ENCODE measurements around the gene IQSEC3. TPM values are rescaled to one million over a fixed set of nuclear protein-coding genes. Genes with fewer than 3 reads are reported as not detected.
"Not testable (repeated sequence)": the region's sequence is repeated elsewhere in the genome, so short reads cannot be mapped to it uniquely, and the experiment has no call there.

Gene IQSEC3
- total and polyA plus RNA-seq, 2 donors from 2014 or later, result 1.4 to 6.9 TPM

DNA sequence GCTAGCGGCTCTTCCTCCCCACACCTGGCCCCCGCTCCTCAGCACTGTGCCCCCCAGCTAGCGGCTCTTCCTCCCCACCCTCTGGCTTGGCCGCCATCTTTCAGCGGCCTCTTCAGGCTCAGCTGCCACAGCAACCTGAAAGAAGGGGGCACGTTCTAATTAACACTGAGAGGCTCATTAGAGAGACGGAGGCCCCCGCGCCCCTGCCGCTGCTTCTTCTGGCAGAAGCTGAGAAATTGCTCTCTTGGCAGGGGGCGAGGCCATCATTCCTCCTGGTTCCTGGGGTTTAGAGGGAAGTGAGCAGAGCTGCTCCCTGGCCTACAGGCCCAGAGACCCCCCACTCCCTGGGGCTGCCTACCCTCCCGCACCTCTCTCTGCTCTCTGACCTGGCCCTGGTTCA is 64.4 kb downstream of the IQSEC3 start:
- TF ChIP-seq, protein P1, sequence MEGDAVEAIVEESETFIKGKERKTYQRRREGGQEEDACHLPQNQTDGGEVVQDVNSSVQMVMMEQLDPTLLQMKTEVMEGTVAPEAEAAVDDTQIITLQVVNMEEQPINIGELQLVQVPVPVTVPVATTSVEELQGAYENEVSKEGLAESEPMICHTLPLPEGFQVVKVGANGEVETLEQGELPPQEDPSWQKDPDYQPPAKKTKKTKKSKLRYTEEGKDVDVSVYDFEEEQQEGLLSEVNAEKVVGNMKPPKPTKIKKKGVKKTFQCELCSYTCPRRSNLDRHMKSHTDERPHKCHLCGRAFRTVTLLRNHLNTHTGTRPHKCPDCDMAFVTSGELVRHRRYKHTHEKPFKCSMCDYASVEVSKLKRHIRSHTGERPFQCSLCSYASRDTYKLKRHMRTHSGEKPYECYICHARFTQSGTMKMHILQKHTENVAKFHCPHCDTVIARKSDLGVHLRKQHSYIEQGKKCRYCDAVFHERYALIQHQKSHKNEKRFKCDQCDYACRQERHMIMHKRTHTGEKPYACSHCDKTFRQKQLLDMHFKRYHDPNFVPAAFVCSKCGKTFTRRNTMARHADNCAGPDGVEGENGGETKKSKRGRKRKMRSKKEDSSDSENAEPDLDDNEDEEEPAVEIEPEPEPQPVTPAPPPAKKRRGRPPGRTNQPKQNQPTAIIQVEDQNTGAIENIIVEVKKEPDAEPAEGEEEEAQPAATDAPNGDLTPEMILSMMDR (IDR thresholded peaks at IDR 0.05; ENCODE audit: borderline replicate concordance, extremely low read depth, insufficient read depth), result no peak
- no peaks in the 10 kb centered on the region for H3K27me3 ChIP-seq (ENCODE audit: control insufficient read depth, insufficient read depth, low read length)
- no peaks in the 10 kb centered on the region for H3K9me3 ChIP-seq (ENCODE audit: control insufficient read depth in 2 of 3, insufficient read depth in 1 of 3, low read length in 3 of 3)
- no peaks in the 10 kb centered on the region for H3K36me3 ChIP-seq (ENCODE audit: control insufficient read depth in 2 of 3, insufficient read depth in 3 of 3, low read length in 3 of 3)
- H3K4me1 ChIP-seq (ENCODE audit: control insufficient read depth in 2 of 3, insufficient read depth in 2 of 3, low read depth in 1 of 3, low read length in 3 of 3), result peaks cover 0 to 12% (median 6%) of the 10 kb centered on the region in 3 donors
- H3K9ac ChIP-seq (ENCODE audit: low read length in 3 of 3), result no peak overlapping the region
- DNase-seq, result no peak
- no peak overlapping the region for H3K4me3 ChIP-seq (ENCODE audit: low read length in 3 of 3)
- H3K27ac ChIP-seq (ENCODE audit: low read depth in 2 of 2, low read length in 2 of 2), result no peak overlapping the region
- no peak for FAIRE-seq
- intact Hi-C loops (cut with DNase I), result no loop called here

DNA sequence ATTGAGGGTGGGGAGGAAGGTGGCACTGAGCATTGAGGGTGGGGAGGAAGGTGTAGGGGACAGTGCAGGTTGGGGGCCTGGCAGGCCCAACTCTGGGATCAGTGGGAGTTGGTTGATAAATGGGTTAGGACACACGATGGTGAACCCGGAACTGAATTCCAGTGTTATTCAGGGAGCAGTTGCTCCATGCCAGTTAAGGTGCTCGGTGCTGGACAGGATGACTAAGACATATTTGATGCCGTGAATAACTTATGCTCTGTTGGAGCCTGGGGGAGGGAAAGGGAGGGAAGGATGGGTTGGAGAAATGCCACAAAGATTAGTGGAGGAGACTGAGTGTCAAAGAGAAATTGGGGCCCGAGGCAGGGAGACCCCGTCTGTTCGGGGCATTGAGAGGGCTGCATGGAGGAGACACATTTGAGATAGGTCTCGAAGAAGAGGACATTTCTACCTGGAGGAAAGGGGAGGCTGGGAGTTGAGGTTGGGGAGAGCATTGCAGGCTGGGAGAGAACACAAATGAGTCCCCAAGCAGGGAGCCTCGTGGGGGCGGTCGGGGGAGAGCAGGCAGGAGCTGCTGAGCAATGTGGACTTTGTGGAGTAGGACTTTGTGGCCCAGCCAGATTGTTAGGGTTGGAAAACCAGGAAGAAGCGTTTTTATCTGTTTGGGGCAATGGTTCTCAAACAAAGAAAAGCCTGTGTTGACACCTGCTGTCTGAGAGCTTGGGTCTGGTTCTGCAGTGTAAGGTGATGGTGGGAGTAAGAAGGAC is 65.3 kb downstream of the IQSEC3 start:
- H3K27ac ChIP-seq (ENCODE audit: low read depth in 2 of 2, low read length in 2 of 2), result no peak overlapping the region
- FAIRE-seq, result no peak
- intact Hi-C loops (cut with DNase I), result no loop called here
- H3K9me3 ChIP-seq (ENCODE audit: control insufficient read depth in 2 of 3, insufficient read depth in 1 of 3, low read length in 3 of 3), result no peaks in the 10 kb centered on the region
- no peak for DNase-seq
- TF ChIP-seq, protein P1 (IDR thresholded peaks at IDR 0.05; ENCODE audit: borderline replicate concordance, extremely low read depth, insufficient read depth), result no peak
- no peaks in the 10 kb centered on the region for H3K27me3 ChIP-seq (ENCODE audit: control insufficient read depth, insufficient read depth, low read length)
- H3K9ac ChIP-seq (ENCODE audit: low read length in 3 of 3), result no peak overlapping the region
- H3K36me3 ChIP-seq (ENCODE audit: control insufficient read depth in 2 of 3, insufficient read depth in 3 of 3, low read length in 3 of 3), result no peaks in the 10 kb centered on the region
- no peak overlapping the region for H3K4me3 ChIP-seq (ENCODE audit: low read length in 3 of 3)
- H3K4me1 ChIP-seq (ENCODE audit: control insufficient read depth in 2 of 3, insufficient read depth in 2 of 3, low read depth in 1 of 3, low read length in 3 of 3), result peaks cover 0 to 12% (median 6%) of the 10 kb centered on the region in 3 donors

DNA sequence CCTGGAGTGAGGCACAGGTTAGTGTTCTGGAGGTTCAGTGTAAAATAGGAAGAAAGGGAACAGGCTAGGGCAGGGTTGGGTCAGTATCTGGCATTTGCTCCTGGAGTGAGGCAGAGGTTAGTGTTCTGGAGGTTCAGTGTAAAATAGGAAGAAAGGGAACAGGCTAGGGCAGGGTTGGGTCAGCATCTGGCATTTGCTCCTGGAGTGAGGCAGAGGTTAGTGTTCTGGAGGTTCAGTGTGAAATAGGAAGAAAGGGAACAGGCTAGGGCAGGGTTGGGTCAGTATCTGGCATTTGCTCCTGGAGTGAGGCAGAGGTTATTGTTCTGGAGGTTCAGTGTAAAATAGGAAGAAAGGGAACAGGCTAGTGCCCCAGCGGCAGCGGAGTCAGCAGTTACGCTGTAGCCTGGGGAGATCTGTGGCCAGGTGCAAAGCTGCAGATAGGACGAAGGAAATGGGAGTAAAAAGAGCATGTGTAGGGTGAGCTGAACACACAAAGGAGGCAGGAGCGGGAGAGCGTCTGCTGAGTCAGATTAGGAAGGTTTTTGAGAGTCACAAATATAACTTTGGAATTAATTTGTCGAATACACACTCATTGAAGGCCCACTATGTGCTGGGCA is 67.2 kb downstream of the IQSEC3 start:
- DNase-seq; H3K9me3 ChIP-seq (ENCODE audit: control insufficient read depth in 2 of 3, insufficient read depth in 1 of 3, low read length in 3 of 3); H3K9ac ChIP-seq (ENCODE audit: low read length in 3 of 3); FAIRE-seq; H3K27me3 ChIP-seq (ENCODE audit: control insufficient read depth, insufficient read depth, low read length); intact Hi-C loops (cut with DNase I); H3K36me3 ChIP-seq (ENCODE audit: control insufficient read depth in 2 of 3, insufficient read depth in 3 of 3, low read length in 3 of 3); H3K4me3 ChIP-seq (ENCODE audit: low read length in 3 of 3): not testable (repeated sequence)
- H3K27ac ChIP-seq (ENCODE audit: low read depth in 2 of 2, low read length in 2 of 2), result peak overlapping the region in 1 of 2 donors; percentile 6
- peaks cover 0 to 12% (median 6%) of the 10 kb centered on the region in 3 donors for H3K4me1 ChIP-seq (ENCODE audit: control insufficient read depth in 2 of 3, insufficient read depth in 2 of 3, low read depth in 1 of 3, low read length in 3 of 3)

DNA sequence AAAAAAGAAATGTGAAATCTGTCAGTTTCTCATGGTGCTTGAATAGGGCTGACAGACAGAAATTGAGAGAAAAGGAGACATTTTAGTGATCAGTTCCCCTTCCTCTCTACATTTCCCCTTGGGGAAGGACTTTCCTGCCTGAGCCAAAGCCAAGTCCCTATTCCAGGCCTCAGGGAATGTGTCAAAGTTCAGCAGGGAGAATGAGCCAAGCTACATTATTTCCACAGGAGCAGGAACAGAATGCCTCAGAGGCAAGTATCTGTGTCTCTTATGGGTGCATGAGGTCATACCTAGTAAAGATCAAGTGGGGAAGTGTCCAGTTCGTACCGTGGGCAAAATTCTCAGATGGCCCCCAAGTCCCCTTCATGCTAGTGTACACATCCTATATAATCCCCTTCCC is 68.6 kb downstream of the IQSEC3 start:
- no peak for DNase-seq
- no peak overlapping the region for H3K9ac ChIP-seq (ENCODE audit: low read length in 3 of 3)
- no peak for FAIRE-seq
- H3K36me3 ChIP-seq (ENCODE audit: control insufficient read depth in 2 of 3, insufficient read depth in 3 of 3, low read length in 3 of 3), result no peaks in the 10 kb centered on the region
- H3K27ac ChIP-seq (ENCODE audit: low read depth in 2 of 2, low read length in 2 of 2), result peak overlapping the region in 1 of 2 donors; percentile 16
- no peak overlapping the region for H3K4me3 ChIP-seq (ENCODE audit: low read length in 3 of 3)
- H3K4me1 ChIP-seq (ENCODE audit: control insufficient read depth in 2 of 3, insufficient read depth in 2 of 3, low read depth in 1 of 3, low read length in 3 of 3), result peaks cover 3 to 12% (median 8%) of the 10 kb centered on the region in 3 donors
- H3K27me3 ChIP-seq (ENCODE audit: control insufficient read depth, insufficient read depth, low read length), result no peaks in the 10 kb centered on the region
- intact Hi-C loops (cut with DNase I), result no loop called here
- H3K9me3 ChIP-seq (ENCODE audit: control insufficient read depth in 2 of 3, insufficient read depth in 1 of 3, low read length in 3 of 3), result no peaks in the 10 kb centered on the region
- TF ChIP-seq, protein P1 (IDR thresholded peaks at IDR 0.05; ENCODE audit: borderline replicate concordance, extremely low read depth, insufficient read depth), result no peak

Data from kidney (tissue), 14 donors.